Activated CD8-positive, alpha-beta memory T cell treated with anti-CD3 and anti-CD28 coated beads for 4 hours (primary cell): ENCODE results near the gene TBC1D21.

Source experiments
- DNase-seq, 2 donors: peaks; one replicate each; pipeline ENCODE4 v3.0.0-alpha.2; 2020; ENCODE audit warnings: low read depth in 2 of 2

Gene TBC1D21

DNA sequence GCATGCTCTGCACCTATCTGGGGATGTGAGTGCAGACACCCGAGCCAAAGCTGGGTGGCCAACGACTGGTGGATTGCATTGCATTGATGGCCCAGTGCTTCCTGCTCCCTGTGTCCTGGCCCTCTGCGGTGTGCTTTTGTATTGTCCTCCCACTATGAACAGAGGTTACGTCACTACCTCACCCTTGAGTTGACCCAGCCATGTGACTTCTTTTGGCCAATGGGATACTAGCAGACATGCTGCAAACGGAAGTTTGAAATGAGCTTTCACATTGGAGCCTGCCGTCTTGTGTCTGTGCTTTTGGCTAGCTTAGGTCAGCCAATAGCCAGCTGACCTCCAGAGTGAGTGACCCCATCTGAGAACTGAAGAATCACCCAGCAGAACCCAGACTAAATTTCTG lies 15.3 kb upstream of the TBC1D21 start:
- DNase-seq: no peak

- DNase-seq: no peak
These were observed 11.1 kb upstream of the TBC1D21 start for GRCh38 chr15:73862276-73862675.

- DNase-seq: no peak
These were observed 8.0 kb upstream of the TBC1D21 start for GRCh38 chr15:73865379-73865778.

DNA sequence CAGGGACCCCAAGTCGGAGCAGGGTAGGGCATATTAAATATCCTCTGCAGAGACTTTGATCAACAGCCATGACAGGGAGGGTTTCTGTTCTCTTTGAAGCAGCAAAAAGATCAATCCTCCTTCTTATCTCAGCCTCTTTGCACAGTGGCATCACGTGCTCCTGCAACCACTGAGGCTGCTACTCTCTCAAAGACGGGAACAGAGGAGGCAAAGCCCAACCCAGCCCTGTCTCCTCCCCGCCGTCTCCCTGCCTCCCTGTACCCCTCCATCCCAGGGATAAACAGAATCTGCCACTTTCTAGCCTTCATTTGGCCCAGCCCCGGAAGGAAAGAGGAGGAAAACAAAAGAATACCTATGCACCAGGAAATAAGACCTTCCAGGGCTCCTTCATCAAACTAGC lies 7.5 kb upstream of the TBC1D21 start:
- no peak for DNase-seq

- no peak for DNase-seq
These were observed 6.9 kb upstream of the TBC1D21 start for GRCh38 chr15:73866481-73866880.

DNA sequence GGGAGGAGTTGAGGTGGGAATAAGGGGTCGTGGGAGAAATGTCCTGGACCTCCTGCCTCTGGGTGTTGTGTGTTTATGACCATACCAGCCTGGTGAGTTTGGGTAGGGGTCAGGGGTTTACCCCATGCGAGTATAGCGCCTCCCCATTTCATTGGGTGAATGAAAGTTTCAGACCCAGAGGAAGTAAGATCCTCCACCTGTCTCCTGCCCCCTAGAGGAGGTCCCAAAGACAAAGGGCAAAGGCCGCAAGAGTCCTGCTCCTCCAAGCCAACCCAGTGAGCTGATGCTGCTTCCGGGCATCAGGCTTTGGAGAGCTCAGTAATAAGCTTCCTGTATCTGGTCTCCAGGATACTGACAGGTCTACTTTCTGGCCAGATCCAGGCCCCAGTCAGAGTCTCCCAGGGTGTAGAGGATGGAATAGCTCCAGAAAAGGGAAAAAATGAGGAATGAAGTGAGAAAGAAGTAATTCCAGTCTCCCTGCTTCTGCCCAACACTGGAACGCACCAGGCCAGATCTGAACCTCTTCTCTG lies 6.4 kb upstream of the TBC1D21 start:
- DNase-seq: no peak

DNA sequence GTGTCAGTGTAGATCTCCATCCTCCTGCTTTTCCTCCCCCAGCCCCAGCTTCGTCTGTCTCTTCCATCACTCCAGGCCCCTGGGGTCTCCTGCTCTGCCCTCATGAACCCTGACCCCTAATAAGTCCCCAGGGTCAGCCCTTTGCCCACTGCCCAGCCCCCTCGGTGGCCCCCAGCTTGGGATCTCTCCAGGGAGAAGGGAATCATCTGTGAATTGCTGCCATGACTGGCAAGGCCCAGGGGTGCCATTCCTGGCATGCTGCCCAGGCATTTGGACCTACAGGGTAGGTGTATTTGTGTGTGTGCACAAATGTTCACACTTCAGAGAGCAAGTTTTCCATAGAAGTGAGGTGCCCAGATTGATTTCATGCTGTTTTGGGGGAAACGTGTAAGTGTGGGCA lies 5.9 kb upstream of the TBC1D21 start:
- no peak for DNase-seq

DNA sequence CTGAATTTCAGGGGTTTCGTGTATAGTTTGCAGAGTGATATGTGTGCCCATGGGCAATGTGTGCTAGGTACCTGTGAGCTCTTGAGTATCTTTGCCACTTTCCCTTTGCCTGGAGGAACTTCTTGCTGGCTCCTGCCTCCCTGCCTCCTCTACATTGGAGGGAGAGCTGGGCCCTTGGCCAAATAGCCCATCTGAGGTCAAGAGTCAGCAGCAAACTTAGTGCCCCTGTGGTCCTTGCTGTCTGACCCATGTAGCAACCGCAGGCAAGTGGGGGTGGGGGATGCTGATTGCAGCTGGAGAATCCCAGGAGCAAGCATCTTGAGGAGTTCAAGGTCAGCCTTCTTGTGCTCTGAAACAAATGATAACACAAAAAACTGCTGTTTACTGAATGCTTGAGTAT lies 5.4 kb upstream of the TBC1D21 start:
- DNase-seq: no peak

GRCh38 chr15:73869216-73869995 lies 4.0 kb upstream of the TBC1D21 start:
- DNase-seq: no peak

GRCh38 chr15:73870700-73871408 lies 2.5 kb upstream of the TBC1D21 start:
- no peak for DNase-seq

- no peak for DNase-seq
These were observed 1.0 kb upstream of the TBC1D21 start for GRCh38 chr15:73872346-73872745.

DNA sequence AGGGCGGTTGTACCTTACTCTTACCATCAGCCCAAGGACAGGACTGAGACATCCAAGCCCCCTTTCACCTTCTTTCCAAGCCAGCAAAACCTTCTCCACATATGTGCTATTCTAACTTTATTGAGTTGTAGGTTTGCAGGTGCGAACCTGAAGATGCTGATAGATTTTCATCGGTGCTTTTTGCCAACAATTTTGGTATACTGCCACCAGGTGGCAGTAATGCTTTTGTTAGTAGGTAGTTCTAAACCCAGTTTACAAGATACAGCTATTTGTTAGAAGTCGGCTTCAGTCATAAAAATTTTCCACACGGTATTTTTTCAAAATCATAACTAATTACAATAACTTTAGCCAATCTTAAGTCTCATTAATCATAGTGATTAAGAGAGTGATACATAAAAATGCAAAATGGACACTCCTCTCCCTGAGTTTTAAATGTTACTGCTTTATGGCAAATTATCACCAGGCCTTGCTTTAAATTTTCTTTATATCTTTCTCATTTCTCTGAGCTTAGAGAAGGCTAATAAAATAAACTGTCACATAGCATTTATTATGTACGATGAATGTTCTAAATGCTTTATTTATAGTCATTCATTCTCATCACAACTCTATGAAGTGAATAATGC lies 636 bp downstream of the TBC1D21 start:
- no peak for DNase-seq

DNA sequence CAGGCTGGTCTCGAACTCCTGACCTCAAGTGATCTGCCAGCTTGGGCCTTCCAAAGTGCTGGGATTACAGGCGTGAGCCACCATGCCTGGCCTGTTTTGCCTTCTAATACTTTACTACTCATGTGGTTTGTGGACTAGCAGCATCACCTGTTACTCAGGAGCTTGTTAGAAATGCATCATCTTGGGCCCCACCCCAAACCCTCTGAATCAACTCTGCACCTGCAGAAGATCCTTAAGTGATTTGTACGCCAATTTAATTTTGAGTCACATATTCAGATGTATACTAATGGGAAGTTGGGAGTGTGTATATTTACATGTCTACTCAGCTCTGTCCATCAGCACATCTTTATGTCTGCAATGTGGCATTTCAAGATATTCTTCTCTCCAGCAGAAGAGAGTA lies 6.1 kb downstream of the TBC1D21 start:
- DNase-seq: no peak

GRCh38 chr15:73881579-73882320 lies 8.4 kb downstream of the TBC1D21 start:
- DNase-seq: no peak

- no peak for DNase-seq
These were observed 9.5 kb downstream of the TBC1D21 start for GRCh38 chr15:73882761-73883419.

DNA sequence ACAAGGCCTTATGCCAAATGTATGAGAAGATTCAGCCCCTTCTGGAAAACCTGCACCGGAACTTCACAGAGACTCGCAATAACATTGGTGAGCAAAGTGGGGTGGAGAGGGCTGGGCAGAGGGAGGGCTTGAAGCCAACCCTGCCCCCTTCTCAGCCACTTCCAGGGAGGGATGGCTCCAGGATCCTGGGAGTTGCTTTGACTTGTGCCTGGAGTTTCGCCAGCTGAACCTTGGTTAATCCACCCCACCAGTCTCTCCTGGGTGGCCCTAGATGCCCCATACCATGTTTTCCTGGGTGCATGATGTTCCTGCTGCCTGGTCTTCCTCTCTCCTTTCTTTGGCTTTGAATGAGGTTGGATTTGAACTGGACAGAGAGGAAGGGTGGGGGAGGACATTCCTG lies 10.8 kb downstream of the TBC1D21 start:
- no peak for DNase-seq

DNA sequence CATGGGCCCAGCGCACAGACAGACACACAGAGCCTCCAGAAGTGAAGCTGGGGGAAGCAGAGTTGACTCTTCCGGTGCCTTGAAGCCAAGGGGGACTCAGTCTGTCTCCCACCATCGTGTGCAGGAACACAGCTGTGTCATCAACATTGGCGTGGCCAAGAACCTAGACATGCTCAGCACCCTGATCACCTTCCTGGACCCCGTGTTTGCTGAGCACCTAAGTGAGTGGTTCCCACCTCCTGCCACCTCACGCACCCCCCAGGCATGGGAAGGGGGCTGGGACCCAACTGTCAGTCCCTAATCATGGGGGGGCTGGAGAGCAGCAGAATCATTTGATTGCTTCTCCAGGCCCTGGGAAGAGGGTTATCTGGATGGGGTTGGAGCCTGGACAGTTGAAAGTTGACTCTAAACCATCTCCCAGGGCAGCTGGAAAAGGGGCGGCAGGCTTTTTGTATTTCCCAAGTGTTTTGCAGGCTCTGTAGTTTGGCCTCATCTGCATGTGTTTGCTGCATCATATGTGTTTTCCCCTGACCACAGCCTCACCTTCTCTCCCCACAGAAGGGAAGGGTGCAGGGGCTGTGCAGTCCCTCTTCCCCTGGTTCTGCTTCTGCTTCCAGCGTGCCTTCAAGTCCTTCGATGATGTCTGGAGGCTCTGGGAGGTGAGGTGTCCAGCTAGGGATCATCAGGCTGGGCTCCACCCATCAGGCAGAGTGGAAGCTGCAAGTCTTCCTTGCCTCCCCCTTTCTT lies 12.8 kb downstream of the TBC1D21 start:
- DNase-seq: no peak

GRCh38 chr15:73886717-73887345 lies 13.5 kb downstream of the TBC1D21 start:
- DNase-seq: no peak

GRCh38 chr15:73887481-73887880 lies 14.1 kb downstream of the TBC1D21 start:
- no peak for DNase-seq
